HG02981 (cell line): ENCODE results near the gene CD300LG.
"Not testable (repeated sequence)": the region's sequence is repeated elsewhere in the genome, so short reads cannot be mapped to it uniquely, and the experiment has no call there.

Source experiments
- ATAC-seq: cut with Tn5 transposase; IDR thresholded peaks from one replicate; pipeline ENCODE4 v1.9.1; 2021; ENCODE audit warnings: mild to moderate bottlenecking, moderate library complexity; ENCODE audit not compliant: unreplicated experiment

CD300LG gene, protein sequence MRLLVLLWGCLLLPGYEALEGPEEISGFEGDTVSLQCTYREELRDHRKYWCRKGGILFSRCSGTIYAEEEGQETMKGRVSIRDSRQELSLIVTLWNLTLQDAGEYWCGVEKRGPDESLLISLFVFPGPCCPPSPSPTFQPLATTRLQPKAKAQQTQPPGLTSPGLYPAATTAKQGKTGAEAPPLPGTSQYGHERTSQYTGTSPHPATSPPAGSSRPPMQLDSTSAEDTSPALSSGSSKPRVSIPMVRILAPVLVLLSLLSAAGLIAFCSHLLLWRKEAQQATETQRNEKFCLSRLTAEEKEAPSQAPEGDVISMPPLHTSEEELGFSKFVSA

DNA sequence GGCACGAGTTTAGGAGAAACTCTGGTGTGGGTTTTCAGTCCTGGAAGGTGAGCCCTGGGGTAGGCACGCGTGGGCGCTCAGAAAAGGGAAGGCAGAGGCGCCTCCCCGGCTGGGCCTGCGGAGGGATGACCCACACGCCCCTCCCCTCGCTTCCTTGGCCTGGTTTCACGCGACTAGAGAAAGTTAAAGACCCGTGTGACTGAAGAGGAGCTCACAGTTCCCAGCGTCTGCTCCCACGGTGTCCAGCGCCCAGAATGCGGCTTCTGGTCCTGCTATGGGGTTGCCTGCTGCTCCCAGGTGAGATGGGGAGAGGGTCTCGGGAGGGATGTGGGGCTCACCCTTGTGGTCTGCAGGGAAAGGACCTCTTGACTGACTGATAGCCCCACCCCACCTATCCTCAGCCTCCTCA, at the start of gene CD300LG:
Gene CD300LG (plus strand): TSS at position 214 of the 409 bp plus-strand sequence. CDS start 41 bp downstream, at position 255.
- no peak for ATAC-seq

DNA sequence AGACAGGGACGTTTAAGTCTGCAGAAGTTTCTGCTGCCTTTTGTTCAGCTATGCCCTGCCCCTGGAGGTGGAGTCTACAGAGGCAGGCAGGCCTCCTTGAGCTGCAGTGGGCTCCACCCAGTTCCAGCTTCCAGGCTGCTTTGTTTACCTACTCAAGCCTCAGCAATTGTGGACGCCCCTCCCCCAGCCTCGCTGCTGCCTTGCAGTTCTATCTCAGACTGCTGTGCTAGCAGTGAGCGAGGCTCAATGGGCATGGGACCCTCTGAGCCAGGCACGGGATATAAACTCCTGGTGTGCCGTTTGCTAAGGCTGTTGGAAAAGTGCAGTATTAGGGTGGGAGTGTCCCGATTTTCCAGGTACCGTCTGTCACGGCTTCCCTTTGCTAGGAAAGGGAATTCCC, 49.0 kb upstream of the CD300LG start:
- ATAC-seq: not testable (repeated sequence)

DNA sequence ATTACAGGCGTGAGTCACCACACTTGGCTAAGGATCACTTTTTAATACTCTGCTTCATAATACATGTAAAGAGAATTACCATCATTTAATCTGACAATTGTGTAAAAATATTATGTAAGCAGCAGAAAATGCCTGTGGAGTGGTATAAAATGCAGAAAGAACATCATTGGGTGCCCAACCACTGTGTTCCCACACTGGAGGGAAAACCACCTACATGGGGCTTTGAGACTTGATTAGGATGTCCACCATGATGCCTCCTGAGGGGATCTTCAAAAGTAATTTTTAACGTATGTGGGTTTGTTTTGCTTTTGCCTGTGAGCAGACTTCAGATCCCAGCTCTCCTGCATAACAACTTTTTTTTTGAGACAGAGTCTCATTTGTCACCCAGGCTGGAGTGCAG, 47.9 kb upstream of the CD300LG start:
- no peak for ATAC-seq

DNA sequence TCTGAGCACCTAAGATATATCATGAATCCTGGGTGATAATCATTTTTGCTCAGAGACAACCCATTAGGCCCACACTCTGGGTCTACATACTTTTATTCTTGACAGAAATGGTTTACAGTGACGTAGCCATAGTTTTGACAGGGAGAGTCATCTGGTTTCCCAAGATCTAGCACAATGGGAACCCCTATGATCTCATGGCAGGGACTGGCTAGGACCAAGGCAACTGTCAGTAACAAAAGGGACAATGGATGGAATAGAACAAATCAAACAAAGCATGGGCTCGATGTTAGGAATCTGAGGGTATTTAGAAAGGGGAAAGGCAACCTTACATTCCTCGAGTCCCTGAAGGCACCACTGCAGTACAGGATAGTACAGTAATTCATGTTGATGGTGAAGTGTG, 46.2 kb upstream of the CD300LG start:
- no peak for ATAC-seq

DNA sequence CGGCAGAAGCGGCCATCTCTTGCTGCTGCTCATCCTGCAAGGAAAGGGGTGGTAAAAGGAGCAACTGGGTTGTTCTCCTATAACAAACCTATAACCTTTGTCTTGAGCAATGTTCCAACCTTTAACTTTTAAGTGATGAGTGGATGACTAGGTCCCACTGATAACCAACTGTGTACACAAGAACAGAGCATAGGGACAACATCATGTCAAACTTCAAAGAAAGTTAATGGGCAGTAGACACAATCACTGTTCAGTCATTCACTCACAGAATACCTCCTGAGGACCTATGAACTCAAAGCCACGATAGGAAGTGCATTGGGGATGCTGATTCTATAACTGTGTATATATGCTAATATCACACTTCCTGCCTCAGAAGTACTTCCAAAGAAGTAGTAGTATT, 45.1 kb upstream of the CD300LG start:
- ATAC-seq: no peak

DNA sequence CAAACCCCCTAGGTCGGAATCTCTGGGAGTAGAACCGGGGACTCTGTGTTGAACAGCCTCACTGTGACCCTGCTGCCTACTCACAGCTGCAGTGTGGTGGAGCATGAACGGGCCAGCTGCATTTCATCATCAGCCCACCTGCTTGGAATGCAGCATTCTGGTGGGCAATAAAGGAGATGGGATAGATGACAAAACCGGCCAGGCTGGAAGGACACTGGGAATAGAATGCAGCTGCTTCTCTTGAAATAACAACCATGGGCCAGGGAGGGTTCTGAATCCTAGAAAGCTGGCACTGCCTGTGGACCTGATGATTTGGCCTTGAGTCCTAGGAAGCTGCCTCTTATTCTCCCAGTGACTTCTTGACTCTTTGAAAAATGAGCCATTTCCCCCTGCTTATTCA, 43.2 kb upstream of the CD300LG start:
- ATAC-seq: no peak

DNA sequence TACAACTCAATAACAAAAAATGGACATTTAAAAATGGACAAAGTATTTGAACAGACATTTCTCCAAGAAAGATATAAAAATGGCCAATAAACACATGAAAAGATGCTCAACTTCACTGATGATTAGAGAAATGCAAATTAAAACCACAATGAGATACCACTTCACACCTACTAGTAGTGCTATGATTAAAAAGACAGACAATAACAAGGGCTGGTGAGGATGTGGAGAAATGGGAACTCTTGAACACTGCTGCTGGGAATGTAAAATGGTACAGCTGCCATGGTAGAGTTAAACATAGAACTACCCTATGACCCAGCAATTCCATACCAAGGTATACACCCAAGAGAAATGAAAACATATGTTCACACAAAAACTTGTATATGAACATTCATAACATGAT, 41.9 kb upstream of the CD300LG start:
- ATAC-seq: no peak

DNA sequence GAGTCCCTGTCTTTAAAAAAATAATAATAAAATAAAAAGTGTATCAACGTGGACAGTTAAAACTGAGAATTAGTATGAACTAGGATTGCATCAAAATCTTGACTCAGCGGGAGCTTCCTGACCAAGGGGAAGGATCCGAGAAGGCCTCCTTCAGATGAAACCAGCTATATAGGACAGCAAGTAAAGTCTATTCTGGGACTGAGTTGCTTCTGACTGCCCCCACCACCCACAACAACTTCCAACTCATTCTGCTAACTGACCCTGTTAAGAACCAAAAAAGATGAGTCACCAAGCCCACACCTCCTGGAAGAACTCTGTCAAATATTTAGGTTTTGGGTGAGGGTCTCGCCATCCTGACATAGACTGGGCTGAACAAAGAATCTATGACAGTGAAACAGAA, 38.9 kb upstream of the CD300LG start:
- ATAC-seq: no peak

DNA sequence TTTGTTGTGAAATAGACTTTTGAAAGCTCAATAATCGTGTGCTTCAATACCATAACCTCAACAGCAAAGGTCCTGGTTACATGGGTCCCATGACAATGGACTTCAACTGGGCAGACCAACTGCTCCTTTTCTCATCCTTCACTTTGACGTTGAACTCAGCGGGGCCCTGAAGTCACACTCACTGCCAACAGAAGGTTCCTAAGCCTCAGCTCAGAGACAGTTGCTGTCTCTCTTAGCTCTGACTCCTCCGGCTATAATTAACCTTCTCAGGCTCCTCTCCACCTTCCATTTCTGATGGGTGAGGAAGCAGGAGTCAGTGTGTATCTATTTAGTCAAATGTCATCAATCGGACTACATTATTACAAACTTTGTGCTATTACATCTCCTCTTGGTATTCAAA, 37.9 kb upstream of the CD300LG start:
- no peak for ATAC-seq

DNA sequence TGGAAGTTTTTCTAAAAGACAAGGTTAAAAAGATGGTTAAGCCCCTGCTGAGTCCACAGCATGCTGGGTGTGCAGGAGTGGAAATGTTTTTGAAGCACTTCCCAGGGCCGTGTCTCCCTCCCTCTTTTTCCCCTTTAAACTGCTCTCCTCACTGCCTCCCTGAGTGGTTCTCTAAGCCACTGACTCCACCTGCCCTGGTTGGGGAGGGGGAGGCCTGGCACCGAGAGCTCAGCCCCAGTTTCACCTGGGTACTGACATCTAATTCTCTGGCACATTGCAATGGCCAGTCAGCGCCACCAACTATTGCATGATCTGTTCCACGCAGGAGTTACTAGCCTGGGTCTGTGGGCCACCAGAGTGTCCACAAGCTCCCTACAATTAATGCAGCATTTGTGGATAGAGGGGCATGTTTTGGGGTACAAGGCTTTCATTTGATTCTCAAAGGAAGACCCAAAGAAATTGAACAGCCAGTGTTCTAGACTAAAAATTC, 36.7 kb upstream of the CD300LG start:
- no peak for ATAC-seq

DNA sequence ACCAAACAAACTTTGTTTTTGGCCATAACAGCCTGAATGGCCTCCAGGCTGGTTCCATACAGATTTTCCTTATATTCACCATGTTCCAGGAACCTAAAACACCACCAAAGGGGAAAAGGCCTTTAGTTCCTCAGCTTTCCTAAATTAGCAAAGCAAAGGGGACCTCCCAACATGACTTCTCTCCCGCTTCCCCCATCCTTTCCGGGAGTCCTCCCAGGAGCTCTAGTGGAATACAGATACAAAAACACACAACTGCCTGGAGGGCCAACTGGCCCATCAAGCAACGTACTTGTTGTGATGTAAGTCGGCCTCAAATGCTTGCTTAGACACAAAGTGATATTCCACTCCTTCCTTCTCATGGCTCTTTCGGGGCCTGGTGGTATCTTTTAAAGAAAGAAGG, 36.2 kb upstream of the CD300LG start:
- no peak for ATAC-seq

DNA sequence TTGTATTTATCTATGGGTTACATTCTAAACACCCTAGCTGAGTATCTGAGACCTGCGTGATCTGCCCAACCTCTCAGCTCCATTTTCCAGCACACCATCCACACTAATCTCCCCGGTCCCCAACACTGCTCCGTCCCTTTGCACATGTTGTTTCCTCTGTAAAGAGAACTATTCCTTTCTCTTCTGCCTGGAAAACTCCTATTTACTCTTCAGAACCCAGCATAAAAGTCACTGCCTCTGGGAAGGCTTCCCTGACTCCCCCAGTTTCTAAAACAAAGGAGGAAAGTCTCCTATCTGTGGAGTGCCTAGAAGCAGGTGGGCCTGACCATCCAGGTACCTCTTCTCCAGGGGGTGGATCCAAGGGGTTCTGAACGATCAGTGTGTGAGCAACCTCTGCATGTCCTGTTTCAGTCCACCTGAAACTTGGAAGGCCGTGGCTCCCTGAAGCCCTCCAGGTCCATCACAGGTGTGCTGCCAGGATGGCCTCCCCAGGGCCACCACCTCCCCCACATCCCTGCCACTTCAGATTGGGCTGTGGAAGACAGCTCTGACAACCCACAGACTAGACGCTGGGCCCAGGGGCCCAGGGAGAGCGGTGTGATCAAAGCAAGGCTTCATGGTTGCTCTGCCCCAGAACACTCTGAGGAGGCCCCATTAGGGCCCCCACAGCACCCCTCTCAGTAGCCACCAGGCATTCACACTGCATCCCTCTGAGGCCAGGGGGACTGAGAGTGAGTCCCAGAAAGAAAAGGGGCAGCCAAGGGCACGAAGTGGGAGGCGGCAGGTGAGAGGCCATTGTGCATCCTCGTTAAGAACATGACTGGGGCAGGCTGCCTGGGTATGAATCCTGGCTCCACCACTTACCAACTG, 34.3 kb upstream of the CD300LG start:
- no peak for ATAC-seq

DNA sequence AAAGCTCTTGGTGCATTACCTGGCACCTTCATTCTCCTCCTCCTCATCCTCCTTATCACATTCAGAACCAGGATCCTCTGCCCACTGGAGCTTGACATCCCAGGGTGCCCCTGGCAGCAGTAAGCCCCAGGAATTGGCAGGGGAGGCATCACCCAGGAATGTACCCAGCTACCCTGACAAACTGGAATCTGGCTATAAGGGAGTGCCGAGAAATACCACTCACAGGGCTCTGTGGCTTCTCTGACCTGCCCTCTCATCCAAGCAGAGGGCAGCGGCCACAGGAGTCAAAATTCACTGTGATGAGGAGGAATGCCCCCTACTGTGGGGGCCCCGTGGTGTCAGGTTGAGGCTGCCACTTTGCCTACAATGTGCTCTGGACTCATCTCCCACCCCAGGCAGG, 33.6 kb upstream of the CD300LG start:
- no peak for ATAC-seq

DNA sequence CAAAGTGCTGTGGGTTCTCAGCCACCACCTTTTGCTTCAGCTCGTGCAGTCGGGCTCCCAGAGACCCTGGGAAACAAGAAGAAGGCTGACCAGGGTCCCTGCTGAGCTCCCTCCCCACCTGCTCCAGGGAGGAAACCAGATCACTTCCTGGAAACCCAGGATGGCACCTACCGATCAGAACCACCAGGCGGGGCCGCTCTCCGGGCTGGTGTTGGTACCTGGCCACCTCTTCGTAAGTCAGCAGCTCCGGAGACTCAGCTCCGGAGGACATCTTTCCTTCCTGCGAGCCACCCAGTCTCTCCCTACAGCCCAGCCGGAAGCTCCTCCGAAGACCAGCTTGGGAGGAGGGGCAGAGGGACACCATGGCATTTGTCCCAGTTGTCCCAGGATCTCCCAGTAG, 33.0 kb upstream of the CD300LG start:
- ATAC-seq: no peak

DNA sequence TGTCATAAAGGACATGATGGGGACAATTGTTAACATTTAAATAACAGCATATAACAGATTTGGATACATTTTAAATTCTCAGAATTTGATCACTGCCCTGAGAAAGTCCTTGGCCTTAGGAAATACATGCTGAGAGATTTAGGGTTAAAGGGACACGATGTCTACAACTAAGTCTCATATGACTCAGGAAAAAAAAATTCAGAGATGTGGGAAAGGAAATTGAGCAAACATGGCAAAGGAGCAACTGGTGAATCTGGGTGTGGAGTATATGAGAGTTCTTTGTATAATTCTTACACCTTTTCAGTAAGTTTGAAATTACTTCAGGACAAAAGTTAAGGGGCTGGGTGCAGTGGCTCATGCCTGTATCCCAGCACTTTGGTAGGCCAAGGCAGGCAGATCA, 32.3 kb upstream of the CD300LG start:
- no peak for ATAC-seq

DNA sequence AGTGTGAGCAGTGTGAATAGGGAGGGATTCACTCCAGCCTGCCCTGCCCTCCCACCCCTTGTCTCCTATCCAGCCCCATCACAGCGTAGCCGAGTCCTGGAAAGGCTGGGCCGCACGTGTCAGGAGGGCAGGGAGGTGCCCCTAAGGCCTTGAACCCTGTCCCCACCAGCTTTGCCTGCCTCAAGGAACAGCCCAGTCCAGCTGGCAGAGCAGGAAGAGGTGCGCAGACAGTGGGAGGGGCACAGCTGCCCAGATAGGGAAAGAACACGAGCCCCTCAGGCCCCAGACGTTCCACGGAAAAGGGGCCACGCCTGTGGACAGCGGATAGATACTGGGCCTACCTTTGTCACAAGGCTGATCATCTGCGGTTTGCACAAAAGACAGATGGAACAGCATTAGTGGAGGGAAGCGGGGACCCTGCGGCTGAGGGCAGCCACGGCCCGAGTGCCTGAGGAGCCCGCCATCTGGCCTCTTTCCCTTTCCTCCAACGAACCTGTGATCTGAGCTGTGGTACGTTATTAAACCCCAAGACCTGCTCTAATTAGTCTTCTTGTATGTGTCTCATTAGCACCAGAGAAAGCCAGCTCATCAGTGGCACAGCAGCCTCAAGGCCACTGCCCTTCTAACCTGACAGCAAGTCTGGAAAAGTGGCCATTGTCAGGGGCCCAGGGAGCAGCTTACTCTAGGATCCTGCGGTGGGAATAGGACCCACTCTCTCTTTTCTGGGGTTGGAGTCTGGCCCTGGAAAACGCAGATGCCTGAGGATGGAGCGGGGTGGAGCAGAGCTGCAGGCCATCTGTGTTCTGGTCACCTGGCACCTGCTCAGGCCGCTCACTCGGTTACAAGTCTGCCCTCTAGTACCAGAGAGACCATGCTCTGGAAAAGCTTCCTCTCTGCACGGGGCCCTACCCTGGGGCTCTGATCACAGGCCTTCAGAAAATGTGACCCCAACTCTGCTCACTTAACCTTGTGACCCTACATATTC, 30.3 kb upstream of the CD300LG start:
- no peak for ATAC-seq

DNA sequence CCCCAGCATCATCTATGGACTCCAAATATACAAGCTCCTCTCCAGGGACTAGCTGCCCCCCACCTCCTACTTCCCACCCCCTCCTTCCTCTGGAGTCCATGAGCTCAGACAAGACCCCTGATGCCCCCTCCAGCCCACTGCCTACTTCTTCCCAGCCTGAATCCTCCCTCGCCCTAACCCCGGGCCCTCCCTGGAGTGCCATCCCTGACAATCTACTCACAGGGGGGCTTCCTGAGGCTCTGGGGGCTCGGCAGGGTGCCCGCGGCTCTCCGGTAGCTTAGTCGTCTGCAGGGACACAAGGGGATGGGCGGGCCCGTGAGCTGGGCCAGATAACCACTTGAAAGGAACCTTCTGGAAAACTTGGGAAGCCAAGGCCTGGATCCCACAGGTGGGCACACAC, 29.1 kb upstream of the CD300LG start:
- no peak for ATAC-seq

DNA sequence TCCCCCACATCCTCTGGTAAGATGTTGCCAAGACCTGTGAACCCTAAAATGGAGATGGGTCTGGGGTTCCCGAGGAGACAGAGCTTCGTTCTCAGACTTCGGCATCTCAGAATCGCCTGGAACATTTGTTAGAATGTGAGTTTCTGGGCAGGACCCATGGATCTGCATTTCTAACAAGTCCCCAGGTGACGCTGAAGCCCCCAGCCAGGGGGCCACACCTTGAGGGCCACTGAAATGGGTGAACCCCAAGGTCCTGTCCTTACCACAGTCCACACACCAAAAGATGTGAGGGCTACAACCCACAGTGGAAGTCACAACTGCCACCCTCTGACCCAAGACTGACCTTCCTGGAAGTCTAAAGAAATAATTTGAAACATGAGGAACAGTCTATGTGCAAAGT, 28.0 kb upstream of the CD300LG start:
- no peak for ATAC-seq

DNA sequence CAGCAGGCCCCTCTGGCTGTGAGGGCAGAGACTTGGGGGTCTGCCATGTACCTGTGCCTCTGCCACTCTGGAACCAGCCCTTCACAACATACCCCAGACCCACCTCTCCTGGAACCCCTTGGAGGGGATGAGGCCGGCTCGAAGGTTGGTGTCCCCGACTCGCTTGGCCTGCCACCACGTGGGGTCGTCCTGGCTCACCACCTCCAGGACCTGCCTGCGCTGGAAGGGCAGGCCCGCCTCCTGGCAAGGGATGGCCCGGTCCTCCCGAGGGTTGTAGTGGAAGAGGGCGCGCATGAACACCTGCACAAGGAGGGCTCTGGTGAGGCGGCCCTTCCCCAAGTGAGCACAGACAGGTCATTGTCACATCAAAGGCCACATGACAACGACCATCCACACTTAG, 26.2 kb upstream of the CD300LG start:
- no peak for ATAC-seq

DNA sequence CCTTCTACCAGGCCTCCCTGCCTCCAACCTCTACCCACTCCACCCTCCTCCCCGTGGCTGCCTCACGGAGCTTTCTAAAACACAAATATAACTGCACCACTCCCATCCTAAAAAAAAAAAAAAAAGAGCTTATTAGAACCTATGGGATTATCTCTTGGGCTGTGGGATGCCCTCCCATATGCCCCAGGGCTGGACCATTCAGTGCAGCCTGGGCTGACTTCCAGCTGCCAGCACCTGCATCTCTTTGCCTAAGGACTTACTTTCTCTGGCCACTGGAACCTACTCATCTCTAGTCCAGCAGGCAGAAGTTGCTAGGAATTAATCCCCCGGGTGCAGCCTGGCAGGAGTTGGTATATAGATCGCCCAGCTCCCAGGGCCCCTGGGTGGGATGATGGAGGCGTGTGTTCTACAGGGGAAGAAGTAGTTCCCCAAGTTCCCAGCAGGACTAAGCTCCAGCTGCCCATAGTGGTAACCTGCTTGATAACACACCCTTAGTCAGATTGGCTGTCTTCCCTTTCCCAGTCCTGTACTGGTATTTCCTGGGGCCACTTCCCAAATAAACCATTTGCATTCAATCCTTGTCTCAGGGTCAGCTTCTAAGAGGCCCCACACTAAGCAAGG, 24.3 kb upstream of the CD300LG start:
- no peak for ATAC-seq
